Measurements from ENCODE around the gene CREG1. TPM values are rescaled to one million over a fixed set of nuclear protein-coding genes. Genes with fewer than 3 reads are reported as not detected.
"Not testable (repeated sequence)": the region's sequence is repeated elsewhere in the genome, so short reads cannot be mapped to it uniquely, and the experiment has no call there.

CREG1 gene
- total RNA-seq, result 78.5 TPM
- long read RNA-seq, transcript CREG1-201 (4 exons, 1,974 nt), result major isoform, 119 of 121 reads
- long read RNA-seq, partial matches to known transcripts, result 0 of 121 reads
- long read RNA-seq, other reads (novel, unspliced or antisense), result 2 of 121 reads

DNA sequence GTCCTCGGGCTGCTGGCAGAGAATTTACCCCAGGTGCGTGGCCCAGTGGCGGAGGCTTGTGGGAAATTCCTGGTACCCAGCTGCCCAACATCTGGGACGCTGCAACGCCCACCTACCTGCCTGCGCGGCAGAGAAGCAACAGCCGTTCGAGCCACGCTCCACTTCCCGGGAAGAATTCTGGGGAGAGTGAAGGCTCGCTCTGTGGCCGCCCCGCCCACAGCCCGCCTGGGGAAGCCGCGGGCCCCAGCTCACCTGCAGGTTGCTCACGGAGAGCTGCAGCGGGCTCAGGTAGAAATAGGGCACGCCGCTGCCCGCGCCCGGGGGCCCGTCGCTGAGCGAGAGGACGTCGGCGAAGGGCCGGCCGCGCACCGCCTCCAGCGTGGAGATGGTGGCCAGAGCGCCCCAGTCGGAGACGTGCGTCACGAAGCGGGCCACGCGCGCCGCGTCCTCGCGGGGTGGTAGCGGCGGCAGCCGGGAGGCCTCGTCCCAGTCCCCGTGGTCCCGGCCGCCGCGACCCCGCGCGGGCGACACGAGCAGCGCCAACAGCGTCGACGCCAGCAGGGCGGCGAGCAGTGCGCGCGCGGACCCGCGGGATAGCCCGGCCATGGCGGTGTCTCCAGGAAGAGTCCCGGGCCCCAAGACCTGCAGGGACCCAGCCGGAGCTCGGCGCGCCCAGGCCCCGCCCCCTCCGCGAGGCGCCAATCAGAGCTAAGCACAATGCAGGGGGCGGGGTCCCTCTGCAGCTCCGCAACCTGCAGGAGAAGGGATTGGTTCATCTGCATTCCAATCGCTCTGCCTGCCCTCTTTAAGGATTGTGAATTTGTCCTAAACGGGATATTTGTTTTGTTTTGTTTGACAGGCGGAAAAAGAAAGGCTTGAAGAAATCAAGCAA, at the start of gene CREG1:
Gene CREG1, minus strand, starts transcription at position 627 of the 892 bp plus-strand sequence.
- peak; percentile 98 for DNase-seq (ENCODE audit: missing footprints)
- intact Hi-C loops (cut with DNase I), result loop anchor here (5.0 kb wide), 1 partner anchor 134 kb away; no protein-coding TSS in a partner anchor
- ATAC-seq, result peak; percentile 100

DNA sequence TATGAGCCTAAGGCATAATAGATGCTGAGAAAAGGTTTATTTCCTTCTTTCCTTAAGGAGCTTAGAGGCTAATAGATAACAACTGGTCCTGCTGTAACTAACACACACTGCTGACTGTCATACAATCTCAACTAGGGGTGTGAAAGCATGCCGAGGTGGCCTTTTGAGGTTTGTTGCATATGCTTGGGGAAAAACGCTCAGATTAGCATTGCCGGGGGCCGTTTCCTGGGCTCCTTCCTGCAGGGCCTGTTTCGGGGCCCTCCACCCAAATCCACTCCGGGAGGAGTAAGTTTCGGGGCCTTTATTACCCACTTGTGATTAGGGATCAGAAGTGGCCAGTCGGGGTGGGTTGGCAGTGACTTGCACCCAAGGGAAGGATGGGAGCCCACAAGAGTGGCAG, 49.3 kb upstream of the CREG1 start:
- intact Hi-C loops (cut with DNase I), result no loop called here
- no peak for DNase-seq (ENCODE audit: missing footprints)
- ATAC-seq, result no peak

DNA sequence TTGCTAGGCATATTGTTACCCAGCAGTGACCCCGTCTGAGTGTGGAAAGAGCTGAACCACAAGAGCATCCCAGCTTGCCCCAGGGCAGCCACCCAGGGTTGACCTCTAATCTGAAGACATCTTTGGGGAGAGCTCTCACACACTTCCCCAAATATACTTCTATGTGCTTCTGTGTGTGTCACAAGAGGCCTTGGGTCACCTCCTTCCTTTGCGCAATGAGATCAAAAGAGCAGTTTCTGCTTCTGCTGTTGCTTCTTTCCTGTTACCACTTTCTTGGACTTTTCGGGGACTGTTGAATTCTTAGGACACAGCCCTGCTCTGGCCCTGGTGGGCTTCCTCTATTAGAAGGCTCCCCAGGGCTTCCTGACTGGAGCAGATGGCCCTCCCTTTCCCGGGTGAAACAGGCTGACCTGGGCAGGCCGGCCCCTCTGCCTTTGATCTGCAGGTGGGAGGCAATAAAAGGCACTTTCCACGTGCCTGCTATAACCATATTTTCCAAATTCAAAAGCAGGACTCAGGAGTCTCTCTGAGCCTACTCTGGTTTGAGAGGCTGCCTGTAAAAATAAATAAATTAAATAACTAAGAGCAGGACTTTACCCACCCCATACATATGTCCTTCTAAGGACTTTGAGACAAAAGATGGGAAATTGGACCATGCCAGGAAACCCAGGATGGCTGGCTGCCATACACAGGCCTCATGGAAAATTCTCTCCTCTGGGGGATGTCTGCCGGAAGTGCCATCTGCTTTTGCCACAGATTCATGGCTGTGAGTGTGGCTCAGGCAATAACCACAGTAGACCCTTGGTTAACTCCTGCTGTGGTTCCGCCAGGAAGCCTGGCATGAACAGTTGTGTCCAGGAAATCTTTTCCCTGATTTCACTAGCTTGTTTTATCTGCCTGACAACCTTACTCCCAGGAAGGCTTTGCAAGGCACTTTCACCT, 48.2 kb upstream of the CREG1 start:
- intact Hi-C loops (cut with DNase I), result no loop called here

DNA sequence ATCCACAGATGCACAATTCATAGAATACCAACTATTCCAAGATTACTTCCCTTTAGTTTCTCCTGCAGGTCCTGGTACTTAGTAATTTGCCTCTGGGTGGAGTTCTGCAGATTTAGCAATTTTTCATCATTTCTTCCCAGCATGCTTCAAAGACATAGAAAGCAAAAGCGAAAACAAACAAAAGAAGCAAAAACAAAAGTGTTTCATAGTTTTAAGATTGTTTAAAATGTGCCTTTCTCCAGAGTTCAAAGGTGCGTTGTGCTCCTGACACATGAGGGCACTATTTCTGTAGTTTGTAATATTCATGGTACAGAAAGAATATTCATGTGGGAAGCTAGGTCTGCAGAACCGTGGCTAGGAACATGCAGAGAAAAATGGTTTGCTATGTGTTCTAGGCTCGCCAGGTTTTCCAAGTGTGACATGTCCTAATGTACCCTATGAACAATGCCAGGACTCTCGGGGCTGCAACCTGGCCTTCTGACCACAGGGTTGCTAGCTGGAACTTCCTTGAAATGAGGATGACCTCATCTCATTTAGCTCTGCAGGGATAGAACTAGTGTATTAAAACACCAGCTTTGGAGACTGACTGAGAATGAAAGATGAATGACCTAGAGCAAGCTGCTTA, 46.5 kb upstream of the CREG1 start:
- intact Hi-C loops (cut with DNase I), result loop anchor here (1.0 to 10.0 kb wide), 2 partner anchors 88 to 205 kb away; no protein-coding TSS in a partner anchor
- DNase-seq (ENCODE audit: missing footprints) (peak; percentile 75), ATAC-seq (peak; percentile 70)

More for the DNA sequence above, 48.2 kb upstream of the CREG1 start:
- peak; percentile 86 for DNase-seq (ENCODE audit: missing footprints)
- ATAC-seq, result peak; percentile 74

DNA sequence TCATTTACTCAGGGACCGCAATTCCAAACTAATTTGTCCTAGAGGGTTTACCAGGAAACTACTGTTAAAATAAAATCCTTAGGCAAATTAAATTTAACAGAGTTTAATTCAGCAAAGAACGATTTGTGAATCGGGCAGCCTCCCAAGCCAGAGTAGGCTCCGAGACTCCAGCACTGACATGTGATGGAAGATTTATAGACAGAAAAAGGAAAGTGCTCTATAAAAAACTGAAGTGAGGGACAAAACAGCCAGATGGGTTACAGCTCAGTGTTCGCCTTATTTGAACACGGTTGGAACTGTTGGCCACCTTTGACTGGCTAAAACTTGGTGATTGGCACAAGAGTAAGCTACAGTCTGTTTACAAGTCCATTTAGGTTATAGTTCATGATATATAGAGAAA, 41.3 kb upstream of the CREG1 start:
- intact Hi-C loops (cut with DNase I), result loop anchor here (10.0 kb wide), 1 partner anchor 210 kb away; no protein-coding TSS in a partner anchor
- no peak for ATAC-seq
- no peak for DNase-seq (ENCODE audit: missing footprints)

DNA sequence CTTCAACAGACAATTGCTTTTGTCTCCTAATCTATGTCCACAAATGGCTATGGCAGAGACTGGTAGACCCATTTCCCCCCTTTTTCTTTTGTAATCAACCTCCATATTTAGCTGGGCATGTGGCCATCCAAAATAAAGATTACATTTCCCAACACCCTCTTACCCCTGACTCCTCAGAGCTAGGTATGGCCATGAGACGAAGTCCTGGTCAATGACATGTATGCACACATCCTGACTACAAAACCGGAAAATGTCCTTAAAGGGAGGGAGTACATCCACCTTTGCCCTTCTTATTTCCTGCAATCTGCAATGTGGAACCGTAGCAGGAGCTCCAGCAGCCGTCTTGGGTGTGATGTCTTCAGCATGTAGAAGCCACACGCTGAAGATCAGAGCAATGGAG, 40.3 kb upstream of the CREG1 start:
- ATAC-seq (no peak), DNase-seq (ENCODE audit: missing footprints) (no peak)
- intact Hi-C loops (cut with DNase I), result loop anchor here (10.0 kb wide), 1 partner anchor 211 kb away; no protein-coding TSS in a partner anchor

DNA sequence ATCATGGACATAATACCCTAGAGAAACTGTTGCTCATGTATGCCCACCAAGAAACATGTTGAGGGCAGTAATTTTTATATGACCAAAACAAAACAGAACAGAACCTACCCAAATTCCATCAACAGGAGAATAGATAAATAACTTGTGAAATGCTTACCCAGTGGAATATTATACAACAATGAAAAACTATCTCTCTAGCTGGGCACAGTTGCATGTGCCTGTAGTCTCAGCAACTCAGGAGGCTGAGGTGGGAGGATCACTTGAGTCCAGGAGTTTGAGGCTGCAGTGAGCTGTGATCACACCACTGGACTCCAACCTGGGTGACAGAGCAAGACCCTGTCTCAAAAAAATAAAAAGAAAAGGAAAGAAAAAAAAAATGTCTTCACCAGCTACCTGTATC, 38.9 kb upstream of the CREG1 start:
- DNase-seq (ENCODE audit: missing footprints), result no peak
- intact Hi-C loops (cut with DNase I), result loop anchor here (10.0 kb wide), 1 partner anchor 212 kb away; no protein-coding TSS in a partner anchor
- ATAC-seq, result no peak

DNA sequence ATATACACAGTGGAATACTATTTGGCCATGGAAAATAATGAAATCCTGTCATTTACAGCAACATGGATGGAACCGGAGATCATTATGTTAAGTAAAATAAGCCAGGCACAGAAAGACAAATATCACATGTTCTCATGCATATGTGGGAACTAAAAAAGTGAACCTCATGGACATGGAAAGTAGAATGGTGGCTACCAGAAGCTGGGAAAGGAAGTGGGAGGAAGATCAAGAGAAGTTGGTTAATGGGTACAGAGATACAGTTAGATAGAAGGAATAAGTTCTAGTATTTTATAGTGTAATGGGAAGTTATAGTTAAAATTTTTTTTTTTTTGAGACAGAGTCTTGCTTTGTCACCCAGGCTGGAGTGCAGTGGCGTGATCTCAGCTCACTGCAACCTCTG, 34.8 kb upstream of the CREG1 start:
- intact Hi-C loops (cut with DNase I), result no loop called here
- DNase-seq (ENCODE audit: missing footprints) (no peak), ATAC-seq (no peak)

DNA sequence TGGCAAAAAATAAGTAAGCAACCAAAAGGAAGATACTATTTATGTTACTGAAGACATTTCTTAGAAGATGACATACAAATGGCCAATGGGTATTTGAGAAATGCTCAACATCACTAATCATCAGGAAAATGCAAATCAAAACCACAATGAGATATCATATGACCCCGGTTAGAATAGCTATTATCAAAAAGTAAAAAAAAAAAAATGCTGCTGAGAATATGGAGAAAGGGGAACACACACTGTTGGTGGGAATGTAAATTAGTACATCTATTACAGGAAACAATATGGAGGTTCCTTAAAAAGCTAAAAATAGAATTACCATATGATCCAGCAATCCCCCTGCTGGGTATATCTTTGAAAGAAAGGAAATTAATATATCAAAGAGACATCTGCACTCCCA, 34.3 kb upstream of the CREG1 start:
- ATAC-seq, result no peak
- intact Hi-C loops (cut with DNase I), result no loop called here
- no peak for DNase-seq (ENCODE audit: missing footprints)

DNA sequence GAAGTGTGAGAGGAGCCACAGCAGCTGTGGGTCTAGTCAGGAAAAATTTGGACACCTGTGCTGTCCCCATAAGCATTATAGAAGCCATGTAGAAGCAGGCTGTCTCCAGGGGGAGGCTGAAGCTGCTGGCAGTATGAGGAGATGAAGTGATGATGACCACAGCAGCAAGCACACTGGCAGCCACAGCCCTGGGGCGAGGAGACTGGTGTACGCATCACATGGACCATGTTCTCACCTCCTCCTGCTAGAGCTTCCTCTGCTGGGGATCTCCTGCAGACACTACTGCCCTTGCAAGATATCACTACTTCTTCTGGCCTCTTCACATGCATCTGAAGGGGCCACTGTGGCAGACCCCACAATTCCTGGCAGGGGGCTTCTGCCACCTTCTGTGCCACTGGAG, 33.8 kb upstream of the CREG1 start:
- intact Hi-C loops (cut with DNase I), result no loop called here
- ATAC-seq (no peak), DNase-seq (ENCODE audit: missing footprints) (no peak)

DNA sequence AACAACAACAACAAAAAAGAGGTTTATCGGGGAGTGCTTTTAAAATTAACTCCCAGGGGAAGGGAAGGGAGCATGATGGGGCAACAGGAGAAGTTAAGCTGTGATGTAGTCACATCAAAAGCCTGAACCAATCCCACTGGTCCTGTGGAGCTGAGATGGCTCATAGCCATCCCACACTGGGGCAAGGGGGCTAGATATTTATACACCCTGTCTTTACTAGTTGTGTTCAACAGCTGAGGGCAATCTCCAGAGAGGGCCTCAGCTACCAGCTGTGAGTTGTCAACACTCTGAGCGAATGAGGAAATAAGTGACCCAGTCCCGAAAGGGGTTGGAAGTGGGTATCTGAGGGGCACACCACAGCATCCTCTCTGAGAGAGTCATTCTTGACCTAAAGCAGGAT, 31.0 kb upstream of the CREG1 start:
- intact Hi-C loops (cut with DNase I), result no loop called here
- DNase-seq (ENCODE audit: missing footprints) (no peak), ATAC-seq (no peak)

DNA sequence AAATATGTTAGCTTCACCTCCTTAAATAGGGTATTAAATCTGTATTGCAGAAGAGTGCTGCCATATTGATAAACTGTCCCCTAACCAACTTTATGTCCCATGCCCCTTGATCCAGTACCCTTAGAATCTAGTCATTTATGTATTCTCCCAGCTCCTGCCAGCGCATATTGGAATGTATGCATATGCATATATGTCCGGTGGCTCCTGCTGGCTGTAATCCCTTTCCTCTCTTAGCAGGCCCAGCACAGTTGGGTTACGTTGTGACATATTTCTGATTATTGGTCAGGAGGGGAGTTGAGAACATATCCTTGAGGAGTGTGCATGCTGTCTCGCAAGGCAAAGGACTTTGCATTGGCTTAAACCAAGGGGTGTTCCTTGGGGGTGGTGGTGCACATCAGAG, 29.2 kb upstream of the CREG1 start:
- ATAC-seq, result no peak
- intact Hi-C loops (cut with DNase I), result no loop called here
- no peak for DNase-seq (ENCODE audit: missing footprints)

DNA sequence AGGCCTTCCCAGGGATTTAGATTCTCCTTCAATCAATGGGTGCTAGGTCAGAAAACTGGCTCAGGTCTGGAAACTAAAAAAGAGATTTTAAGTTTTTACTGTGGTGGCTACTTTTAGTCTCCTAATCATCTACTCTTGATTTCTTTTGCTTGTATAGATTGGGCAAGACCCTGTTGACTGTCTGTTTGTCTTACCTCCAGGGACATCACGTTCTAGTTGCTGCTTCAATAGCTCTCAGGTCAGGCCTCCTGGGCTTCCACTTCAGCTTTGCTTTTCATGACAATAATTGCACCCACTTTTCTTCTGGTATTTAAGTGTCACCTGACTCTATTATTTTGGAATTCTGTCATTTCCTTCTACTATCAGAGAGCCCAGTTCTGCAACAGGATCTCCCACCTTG, 28.5 kb upstream of the CREG1 start:
- DNase-seq (ENCODE audit: missing footprints) (no peak), ATAC-seq (no peak)
- intact Hi-C loops (cut with DNase I), result no loop called here

DNA sequence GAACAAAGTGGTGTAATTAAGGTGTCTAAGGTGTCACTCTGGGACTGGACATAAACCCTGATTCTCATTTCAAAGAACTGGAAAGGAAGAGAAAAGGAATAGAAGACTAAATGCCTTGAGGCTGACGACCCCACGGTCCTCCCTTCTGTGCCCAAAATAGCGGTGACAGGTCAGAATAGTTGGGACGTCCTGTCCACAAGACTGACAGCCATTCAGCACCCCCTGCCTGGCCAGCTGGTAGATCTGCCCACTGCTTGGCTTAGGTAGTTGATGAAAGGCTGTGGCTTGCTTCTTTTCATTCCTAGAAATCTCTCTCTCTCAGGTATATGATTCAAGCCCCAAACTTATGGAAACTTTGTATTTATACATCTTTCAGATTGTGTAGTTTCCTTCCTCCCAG, 26.4 kb upstream of the CREG1 start:
- no peak for DNase-seq (ENCODE audit: missing footprints)
- intact Hi-C loops (cut with DNase I), result no loop called here
- no peak for ATAC-seq

DNA sequence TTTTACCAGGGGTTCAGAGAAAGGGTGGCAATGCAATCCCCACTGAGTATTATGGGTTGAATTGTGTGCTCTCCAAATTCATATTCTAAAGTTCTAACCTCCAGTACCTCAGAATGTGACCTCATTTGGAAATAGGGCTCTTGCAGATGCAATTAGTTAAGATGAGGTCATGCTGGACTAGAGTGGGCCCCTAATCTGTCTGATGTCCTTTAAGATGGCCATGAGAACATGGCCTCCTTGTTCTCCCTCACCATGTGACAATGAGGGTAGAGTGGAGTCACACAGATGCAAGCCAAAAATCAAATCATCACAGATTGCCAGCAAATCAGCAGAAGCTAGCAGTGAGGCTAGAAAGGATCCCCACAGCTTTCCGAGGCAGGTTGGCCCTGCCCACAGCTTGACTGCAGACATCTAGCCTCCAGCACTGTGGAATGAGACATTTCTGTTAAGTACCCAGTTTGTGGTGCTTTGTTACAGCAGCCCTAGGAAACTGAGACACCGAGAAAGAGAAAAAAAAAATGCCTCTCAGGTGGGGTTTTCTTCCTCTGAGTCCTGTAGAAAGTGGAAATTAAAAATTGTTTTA, 25.5 kb upstream of the CREG1 start:
- no peak for DNase-seq (ENCODE audit: missing footprints)
- intact Hi-C loops (cut with DNase I), result no loop called here
- ATAC-seq, result no peak

DNA sequence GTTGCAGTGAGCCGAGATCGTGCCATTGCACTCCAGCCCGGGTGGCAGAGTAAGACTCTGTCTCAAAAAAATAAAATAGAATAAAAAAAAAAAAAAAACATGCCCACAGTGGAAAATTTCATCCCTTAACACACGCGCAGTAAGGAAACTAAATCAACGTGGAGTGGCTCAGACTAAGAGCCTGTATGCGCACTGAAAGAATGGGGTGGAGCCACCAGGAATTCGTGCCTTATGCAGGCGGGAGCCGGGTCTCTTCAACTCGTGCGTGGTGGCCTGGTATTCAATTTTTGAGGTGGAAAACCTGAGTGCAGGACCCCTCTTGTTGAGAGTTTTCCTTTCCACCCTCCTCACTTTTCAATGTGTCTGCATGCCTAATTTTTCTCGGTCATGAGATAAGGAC, 22.1 kb upstream of the CREG1 start:
- intact Hi-C loops (cut with DNase I), result no loop called here
- no peak for DNase-seq (ENCODE audit: missing footprints)
- no peak for ATAC-seq

DNA sequence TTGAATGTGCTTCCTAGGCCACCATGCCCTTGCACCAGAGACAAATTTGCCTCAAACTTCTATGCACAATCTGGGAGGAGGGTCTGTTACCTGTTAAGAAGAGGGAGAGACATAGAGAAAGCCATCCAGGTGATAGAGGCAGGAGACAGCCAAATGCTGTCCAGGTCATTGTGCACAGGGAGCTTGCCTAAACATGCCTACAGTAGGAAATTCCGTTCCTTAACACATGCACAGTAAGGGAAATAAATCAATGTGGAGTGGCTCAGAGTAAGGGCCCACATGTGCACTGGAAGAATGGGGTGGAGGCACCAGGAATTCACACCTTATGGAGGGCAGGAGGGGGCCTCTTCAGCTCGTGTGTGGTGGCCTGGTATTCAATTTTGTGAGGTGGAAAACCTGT, 19.5 kb upstream of the CREG1 start:
- intact Hi-C loops (cut with DNase I), result no loop called here
- DNase-seq (ENCODE audit: missing footprints) (no peak), ATAC-seq (no peak)

DNA sequence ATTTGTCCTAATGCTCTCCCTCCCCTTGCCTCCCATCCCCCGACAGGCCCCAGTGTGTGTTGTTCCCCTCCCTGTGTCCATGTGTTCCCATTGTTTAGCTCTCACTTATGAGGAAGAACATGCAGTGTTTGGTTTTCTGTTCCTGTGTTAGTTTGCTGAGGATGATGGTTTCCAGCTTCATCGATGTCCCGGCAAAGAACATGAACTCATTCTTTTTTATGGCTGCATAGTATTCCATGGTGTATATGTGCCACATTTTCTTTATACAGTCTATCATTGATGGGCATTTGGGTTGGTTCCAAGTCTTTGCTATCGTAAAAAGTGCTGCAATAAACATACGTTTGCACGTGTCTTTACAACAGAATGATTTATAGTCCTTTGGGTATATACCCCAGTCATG, 17.1 kb upstream of the CREG1 start:
- intact Hi-C loops (cut with DNase I); ATAC-seq; DNase-seq (ENCODE audit: missing footprints): not testable (repeated sequence)

All from Right ventricle myocardium inferior (tissue), 1 donor.